HPDE6-E6E7 (cell line): Measurements from ENCODE around the gene GOLGA8B.
"Not testable (repeated sequence)": the region's sequence is repeated elsewhere in the genome, so short reads cannot be mapped to it uniquely, and the experiment has no call there.

ENCODE experiments used
- DNase-seq: peaks from one replicate; pipeline ENCODE4 v3.0.0; 2011; ENCODE audit warnings: missing footprints; ENCODE audit errors: extremely low spot score

GOLGA8B gene

GRCh38 chr15:34564711-34565110 is 18.7 kb downstream of the GOLGA8B start:
- DNase-seq: not testable (repeated sequence)

- DNase-seq: not testable (repeated sequence)
Observed at GRCh38 chr15:34560814-34561213, 22.6 kb downstream of the GOLGA8B start.

- not testable (repeated sequence) for DNase-seq
Observed at GRCh38 chr15:34559764-34560163, 23.7 kb downstream of the GOLGA8B start.

GRCh38 chr15:34555162-34555561 is 28.3 kb downstream of the GOLGA8B start:
- DNase-seq: not testable (repeated sequence)

GRCh38 chr15:34554716-34555115 is 28.7 kb downstream of the GOLGA8B start:
- not testable (repeated sequence) for DNase-seq

GRCh38 chr15:34554126-34554525 is 29.3 kb downstream of the GOLGA8B start:
- DNase-seq: not testable (repeated sequence)

GRCh38 chr15:34550129-34550528 is 33.3 kb downstream of the GOLGA8B start:
- not testable (repeated sequence) for DNase-seq

GRCh38 chr15:34549381-34549809 is 34.1 kb downstream of the GOLGA8B start:
- DNase-seq: not testable (repeated sequence)

- not testable (repeated sequence) for DNase-seq
Observed at GRCh38 chr15:34543860-34544649, 39.4 kb downstream of the GOLGA8B start.

- DNase-seq: not testable (repeated sequence)
Observed at GRCh38 chr15:34535857-34536256, 47.6 kb downstream of the GOLGA8B start.
